Stimulated activated effector memory CD8-positive, alpha-beta T cell treated with anti-CD3 and anti-CD28 coated beads, Interleukin-12 subunit alpha, Interleukin-12 subunit beta, amount 100 ng/mL, for 72 hours (primary cell): ENCODE data around the gene SERPINB6.
A peak's percentile ranks its signal among the peaks of the same experiment; 100 is the strongest.
"Not testable (repeated sequence)": the region's sequence is repeated elsewhere in the genome, so short reads cannot be mapped to it uniquely, and the experiment has no call there.

Experiments
- ATAC-seq: fragments of 150-1000 bp; cut with Tn5 transposase; 2 replicates; pipeline ENCODE4 v1.10.0; 2021
- DNase-seq, 2 donors: peaks; one replicate each; pipeline ENCODE4 v3.0.0; 2021 to 2022; ENCODE audit warnings: low spot score in 2 of 2
- H3K27ac Mint-ChIP-seq: one replicate; pipeline ENCODE4 v1.8.0; 2022; ENCODE audit warnings: mild to moderate bottlenecking, mixed read lengths
- H3K36me3 Mint-ChIP-seq: one replicate; pipeline ENCODE4 v1.8.0; 2022; ENCODE audit warnings: mild to moderate bottlenecking, mixed read lengths
- H3K4me1 Mint-ChIP-seq: one replicate; pipeline ENCODE4 v1.8.0; 2022; ENCODE audit warnings: mixed read lengths
- H3K4me3 Mint-ChIP-seq: one replicate; pipeline ENCODE4 v1.8.0; 2022; ENCODE audit warnings: mild to moderate bottlenecking, mixed read lengths
- H3K9me3 Mint-ChIP-seq: one replicate; pipeline ENCODE4 v1.8.0; 2022; ENCODE audit warnings: mixed read lengths

SERPINB6 gene

DNA sequence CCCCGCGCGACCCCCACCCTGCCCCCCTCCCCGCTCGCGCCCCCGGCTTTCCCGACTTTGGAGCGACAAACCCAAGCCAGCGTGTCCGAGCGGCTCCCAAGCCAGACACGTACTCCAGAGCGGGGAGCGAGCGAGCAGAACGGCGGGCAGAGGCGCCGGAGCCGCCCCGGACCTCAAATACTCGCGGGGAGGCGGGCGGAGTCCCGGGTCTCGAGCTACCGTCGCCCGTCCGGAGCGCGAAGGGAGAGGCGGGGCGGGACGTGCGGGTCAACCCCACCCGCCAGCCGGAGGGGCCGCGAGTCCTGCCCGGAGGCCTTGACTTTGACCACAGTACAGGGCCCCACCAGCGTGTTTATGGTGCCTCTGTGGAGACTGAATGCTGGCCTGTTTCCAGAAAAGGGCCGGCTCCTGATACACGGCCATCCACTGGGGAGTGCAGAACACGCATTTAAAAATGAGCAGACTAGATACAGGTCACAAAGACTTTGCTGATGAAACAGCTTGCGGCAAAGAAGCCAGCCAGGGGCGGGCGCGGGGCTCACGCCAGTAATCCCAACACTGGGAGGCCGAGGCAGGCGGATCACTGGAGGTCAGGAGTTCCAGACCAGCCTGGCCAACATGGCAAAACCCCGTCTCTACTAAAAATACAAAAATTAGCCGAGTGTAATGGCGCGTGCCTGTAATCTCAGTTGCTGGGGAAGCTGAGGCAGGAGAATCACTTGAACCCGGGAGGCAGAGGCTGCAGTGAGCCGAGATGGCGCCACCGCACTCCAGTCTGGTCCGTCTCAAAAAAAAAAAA is at the start of gene SERPINB6:
Gene SERPINB6 (minus strand): TSS at position 148 of the 799 bp plus-strand sequence. CDS start 12,235 bp downstream, outside the sequence.
- DNase-seq (peak; percentile 31 to 81), ATAC-seq (peak; percentile 70)
- Mint-ChIP-seq H3K36me3 (peaks cover 15% of the 10 kb centered on the region), H3K4me1 (peaks cover 37% of the 10 kb centered on the region), H3K27ac (peak within 1 kb of the TSS; percentile 91), H3K9me3 (no peaks in the 10 kb centered on the region), H3K4me3 (peak within 1 kb of the TSS; percentile 77)

DNA sequence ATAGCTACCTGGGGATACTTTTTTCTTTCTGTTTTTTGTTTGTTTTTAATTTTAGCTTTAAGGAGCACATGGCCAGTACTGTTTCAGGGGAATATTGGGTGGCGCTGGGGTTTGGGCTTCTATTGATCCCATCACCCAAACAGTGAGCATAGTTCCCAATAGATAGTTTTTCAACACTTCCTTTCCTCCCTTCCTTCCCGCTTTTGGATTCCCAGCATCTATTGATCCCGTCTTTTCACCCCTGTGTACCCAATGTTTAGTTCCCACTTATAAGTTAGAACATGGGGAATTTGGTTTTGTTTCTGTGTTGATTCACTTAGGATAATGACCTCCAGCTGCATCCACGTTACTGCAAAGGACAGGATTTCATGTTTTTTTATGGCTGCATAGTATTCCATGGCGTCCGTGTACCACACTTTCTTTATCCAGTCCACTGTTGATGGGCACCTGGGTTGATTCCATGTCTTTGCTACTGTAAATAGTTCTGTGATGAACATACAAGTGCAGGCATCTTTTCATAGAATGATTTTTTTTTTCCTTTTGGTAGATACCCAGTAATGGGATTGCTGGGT is 48.5 kb upstream of the SERPINB6 start:
- Mint-ChIP-seq H3K4me1 (peaks cover 38% of the 10 kb centered on the region), H3K4me3 (no peak overlapping the region), H3K9me3 (peaks cover 4% of the 10 kb centered on the region), H3K27ac (peak overlapping the region; percentile 67), H3K36me3 (peaks cover 63% of the 10 kb centered on the region)
- DNase-seq, result no peak
- no peak for ATAC-seq

DNA sequence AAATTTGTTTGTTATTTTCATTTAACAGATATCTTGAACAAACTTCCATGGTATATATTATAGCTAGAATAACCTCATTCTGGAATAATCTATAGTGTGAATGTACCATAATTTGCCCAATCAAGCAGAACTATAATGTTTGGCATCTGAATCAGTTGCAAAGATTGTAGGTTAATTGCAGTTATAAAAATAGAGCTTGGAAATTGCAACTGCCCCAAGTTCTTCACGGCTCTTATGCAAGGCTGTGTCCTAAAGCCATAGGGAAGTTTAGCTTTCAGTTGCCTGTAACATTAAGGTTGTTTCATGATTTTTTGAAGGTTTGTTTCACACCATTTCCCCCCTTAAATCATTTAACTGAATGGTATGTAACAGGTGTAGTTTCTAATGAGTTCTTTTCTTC is 47.7 kb upstream of the SERPINB6 start:
- no peak overlapping the region for H3K4me3 Mint-ChIP-seq
- peaks cover 35% of the 10 kb centered on the region for H3K4me1 Mint-ChIP-seq
- H3K9me3 Mint-ChIP-seq, result peaks cover 4% of the 10 kb centered on the region
- DNase-seq (no peak), ATAC-seq (no peak)
- H3K36me3 Mint-ChIP-seq, result peaks cover 70% of the 10 kb centered on the region
- peak overlapping the region; percentile 67 for H3K27ac Mint-ChIP-seq

DNA sequence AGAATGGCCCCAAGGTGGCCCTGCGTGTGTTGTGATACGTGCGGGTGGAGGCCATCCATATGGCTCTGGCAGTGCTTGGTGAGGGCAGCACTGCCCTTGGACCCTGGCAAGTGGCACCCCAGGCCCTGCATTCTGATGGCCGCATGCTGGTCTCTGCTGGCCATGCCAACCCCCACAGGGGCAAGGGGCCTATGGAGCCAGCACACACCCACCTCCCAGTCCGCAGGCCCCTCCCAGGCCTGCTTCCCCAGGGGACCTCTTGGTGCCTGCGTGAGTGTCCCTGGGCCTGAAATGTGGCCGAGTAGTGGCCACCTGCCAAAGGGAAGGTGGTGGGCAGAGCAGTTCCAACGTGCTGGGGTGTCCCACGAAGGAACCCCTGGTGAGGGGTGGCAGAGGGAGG is 45.9 kb upstream of the SERPINB6 start:
- ATAC-seq (no peak), DNase-seq (no peak)
- Mint-ChIP-seq H3K36me3 (peaks cover 61% of the 10 kb centered on the region), H3K4me3 (no peak overlapping the region), H3K27ac (no peak overlapping the region), H3K9me3 (peaks cover 4% of the 10 kb centered on the region), H3K4me1 (peaks cover 29% of the 10 kb centered on the region)

DNA sequence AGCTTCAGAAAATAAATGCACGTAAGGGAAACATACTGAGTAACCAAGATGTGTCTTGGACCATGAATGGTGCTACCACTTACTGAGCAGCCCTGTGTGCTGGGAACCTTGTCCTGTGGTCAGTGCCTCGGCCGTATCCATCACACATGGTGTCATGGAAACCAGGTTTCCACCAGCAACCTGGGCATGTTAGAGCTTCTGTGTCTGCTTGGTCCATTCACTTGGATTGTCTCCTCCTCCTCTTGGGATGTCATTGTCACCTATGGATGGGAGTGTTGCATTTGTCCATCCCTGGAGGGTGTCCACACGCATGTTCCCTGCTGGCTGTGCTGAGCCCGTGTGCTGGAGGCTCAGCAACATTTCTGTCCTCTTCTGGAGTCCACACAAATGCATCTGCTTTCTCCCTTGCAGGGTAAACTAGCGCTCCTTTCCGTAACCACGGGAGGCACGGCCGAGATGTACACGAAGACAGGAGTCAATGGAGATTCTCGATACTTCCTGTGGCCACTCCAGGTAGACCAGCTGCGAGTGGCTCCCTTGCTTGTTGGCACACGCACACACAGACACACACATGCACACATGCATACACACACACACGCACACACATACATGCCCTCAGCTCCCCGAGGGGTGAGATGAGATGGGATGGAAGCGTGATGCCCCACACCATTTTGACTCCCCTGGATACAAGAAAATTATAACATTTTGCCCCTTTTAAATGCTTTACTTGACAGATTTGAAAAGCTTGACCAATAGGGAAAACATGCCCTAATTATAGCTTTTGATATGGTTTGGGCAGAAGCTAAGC is 45.3 kb upstream of the SERPINB6 start:
- ATAC-seq (no peak), DNase-seq (no peak)
- H3K4me3 Mint-ChIP-seq, result no peak overlapping the region
- H3K4me1 Mint-ChIP-seq, result peaks cover 29% of the 10 kb centered on the region
- no peak overlapping the region for H3K27ac Mint-ChIP-seq
- H3K9me3 Mint-ChIP-seq, result peaks cover 4% of the 10 kb centered on the region
- H3K36me3 Mint-ChIP-seq, result peaks cover 58% of the 10 kb centered on the region

DNA sequence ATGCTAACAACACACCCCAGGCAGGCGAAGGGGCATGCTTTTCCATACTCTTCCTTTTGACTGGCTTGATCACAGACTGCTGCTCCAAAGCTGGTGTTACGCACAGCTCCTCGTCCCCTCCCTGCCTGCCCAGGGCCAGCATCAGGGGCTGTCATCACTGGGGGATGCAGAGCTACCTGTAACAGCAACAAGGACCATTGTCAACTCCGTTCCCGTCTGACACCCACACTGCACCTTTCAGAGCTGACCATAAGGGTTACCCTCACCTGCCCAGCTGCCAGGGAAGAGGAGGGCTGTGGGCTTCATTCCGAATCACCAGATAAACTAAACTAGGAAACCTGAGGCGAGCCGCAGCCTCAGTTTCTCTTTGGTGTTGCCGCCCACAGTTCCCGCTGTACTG is 43.8 kb upstream of the SERPINB6 start:
- peaks cover 25% of the 10 kb centered on the region for H3K4me1 Mint-ChIP-seq
- H3K9me3 Mint-ChIP-seq, result peaks cover 7% of the 10 kb centered on the region
- no peak overlapping the region for H3K27ac Mint-ChIP-seq
- H3K4me3 Mint-ChIP-seq, result no peak overlapping the region
- DNase-seq, result no peak
- H3K36me3 Mint-ChIP-seq, result peaks cover 58% of the 10 kb centered on the region
- ATAC-seq, result no peak

DNA sequence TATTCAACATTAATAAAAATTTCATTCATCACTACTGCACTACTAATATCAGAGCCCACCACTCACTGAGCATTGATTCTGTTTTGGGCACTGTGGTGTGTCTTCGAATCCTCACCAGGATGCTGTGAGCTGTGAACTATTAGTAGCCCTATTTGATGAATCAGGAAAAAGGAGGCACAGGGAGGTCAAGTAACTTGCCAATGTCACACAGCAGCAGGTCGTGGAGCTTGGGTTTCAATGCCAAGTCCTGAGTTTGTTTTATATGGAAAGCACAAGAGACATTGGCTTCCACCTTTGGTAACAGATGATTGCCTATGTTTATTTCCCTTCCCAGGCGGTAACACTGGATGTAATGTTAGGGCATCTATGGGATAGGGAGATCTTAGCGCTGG is 43.3 kb upstream of the SERPINB6 start:
- no peak overlapping the region for H3K27ac Mint-ChIP-seq
- no peak overlapping the region for H3K4me3 Mint-ChIP-seq
- H3K36me3 Mint-ChIP-seq, result peaks cover 58% of the 10 kb centered on the region

DNA sequence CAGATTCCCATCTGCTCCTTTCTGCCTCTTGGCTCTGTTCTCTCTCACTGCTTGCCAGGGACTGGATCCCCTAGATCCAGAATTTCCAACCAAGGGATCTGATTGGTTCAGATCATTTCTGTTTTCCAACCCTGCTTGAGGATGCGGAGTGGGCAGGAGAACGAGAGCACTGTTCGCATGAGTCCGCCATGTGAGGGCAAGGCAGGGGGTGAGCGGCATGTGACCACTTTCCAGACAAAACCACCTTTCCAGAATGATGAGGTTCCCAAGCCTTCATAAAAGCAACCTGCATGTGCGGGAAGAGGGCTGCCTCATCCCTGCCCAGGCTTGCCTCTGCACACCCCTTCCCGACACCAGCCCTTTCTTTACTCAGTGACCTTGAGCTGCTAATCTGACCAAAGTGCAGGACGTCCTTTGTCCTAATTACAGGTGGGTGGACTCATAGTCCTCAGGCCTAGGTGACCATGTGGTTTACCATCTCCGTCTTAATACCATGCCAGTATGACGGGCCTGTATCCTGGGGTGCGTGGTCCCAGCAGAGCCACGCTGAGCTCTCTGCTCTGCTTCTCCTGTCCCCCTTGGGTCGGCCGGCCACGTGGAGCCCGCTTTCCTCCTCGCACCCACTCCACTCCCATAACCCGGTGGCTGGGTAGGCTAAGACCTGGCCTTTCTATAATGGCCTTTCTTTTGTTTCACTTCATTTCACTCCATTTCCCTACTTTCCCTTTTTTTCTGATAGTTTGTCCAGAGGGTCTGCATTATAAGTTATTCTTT is 42.7 kb upstream of the SERPINB6 start:
- peaks cover 7% of the 10 kb centered on the region for H3K9me3 Mint-ChIP-seq
- no peak overlapping the region for H3K27ac Mint-ChIP-seq
- H3K4me1 Mint-ChIP-seq, result peaks cover 14% of the 10 kb centered on the region
- no peak overlapping the region for H3K4me3 Mint-ChIP-seq
- DNase-seq, result no peak
- no peak for ATAC-seq
- H3K36me3 Mint-ChIP-seq, result peaks cover 58% of the 10 kb centered on the region

More for the DNA sequence above, 43.3 kb upstream of the SERPINB6 start:
- no peak for ATAC-seq
- H3K4me1 Mint-ChIP-seq, result peaks cover 20% of the 10 kb centered on the region
- H3K9me3 Mint-ChIP-seq, result peaks cover 7% of the 10 kb centered on the region
- no peak for DNase-seq

DNA sequence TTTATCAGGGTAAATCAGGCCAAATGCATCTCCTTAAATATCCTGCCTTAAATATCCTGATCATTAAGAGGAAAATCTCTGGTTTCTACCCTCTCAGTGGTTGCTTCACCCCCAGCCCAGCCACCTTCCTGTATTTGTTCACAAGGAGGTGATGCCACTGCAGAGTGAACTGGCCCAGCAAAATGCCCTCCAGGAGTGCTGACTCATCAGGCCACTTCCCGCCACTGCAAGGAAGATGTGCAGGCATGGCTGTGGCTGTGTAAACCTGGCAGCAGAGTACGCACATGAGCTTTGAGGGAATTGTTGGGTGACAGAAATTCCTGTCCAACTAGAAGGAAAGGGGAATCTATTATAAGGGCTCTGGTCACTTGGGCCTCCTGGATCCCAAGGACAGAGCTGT is 42.1 kb upstream of the SERPINB6 start:
- Mint-ChIP-seq H3K27ac (no peak overlapping the region), H3K4me1 (peaks cover 14% of the 10 kb centered on the region), H3K9me3 (peaks cover 7% of the 10 kb centered on the region), H3K4me3 (no peak overlapping the region), H3K36me3 (peaks cover 64% of the 10 kb centered on the region)
- peak; percentile 55 for ATAC-seq
- no peak for DNase-seq

DNA sequence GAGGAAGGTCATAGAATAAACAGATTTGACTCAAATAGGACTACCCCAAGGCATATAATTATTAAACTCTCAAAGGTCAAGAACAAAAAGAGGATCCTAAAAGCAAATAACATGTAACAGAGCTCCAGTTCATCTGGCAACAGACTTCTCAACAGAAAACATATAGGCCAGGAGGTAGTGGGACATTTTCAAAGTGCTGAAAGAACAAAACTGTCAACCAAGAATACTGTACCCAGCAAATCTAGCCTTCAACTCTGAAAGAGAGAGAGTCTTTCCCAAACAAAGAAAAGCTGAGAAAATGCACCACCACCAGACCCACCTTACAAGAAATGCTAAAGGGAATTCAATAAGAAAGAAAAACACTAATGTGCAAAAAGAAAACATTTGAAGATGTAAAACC is 40.2 kb upstream of the SERPINB6 start:
- Mint-ChIP-seq H3K27ac (no peak overlapping the region), H3K4me1 (peaks cover 14% of the 10 kb centered on the region), H3K9me3 (peaks cover 7% of the 10 kb centered on the region), H3K36me3 (peaks cover 71% of the 10 kb centered on the region), H3K4me3 (no peak overlapping the region)
- ATAC-seq (no peak), DNase-seq (no peak)

DNA sequence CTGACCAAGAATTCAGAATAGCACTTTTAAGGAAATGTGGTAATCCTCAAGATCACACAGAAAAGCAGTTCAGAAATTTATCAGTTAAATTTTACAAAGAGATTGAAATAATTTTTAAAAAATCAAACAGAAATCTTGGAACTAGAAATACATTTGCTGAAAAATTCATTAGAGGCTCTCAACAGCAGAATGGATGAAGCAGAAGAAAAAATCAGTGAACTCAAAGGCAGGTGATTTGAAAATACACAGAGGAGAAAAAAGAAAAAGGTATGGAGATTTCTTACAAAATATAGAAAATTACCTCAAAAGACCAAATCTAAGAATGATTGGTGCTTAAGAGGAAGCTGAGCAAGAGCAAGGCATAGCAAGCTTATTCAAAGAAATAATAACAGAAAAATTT is 39.8 kb upstream of the SERPINB6 start:
- peaks cover 72% of the 10 kb centered on the region for H3K36me3 Mint-ChIP-seq
- H3K4me3 Mint-ChIP-seq, result no peak overlapping the region
- H3K27ac Mint-ChIP-seq, result no peak overlapping the region
- ATAC-seq, result no peak
- no peak for DNase-seq
- peaks cover 7% of the 10 kb centered on the region for H3K9me3 Mint-ChIP-seq
- peaks cover 14% of the 10 kb centered on the region for H3K4me1 Mint-ChIP-seq

DNA sequence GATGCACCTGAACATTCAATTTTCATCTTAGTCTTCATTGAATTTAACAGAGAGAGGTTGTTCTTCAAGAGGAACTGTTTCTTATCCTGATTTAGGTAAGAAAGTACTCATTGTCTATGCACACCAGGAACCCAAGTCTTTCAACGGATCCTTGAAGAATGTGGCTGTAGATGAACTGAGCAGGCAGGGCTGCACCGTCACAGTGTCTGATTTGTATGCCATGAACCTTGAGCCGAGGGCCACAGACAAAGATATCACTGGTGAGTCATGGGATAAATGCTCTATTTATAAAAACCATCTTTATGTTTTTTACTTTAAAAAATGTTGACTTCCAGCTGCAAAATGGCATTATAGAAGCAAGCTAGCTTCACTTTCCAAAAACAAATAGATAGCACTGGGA is 38.6 kb upstream of the SERPINB6 start:
- H3K9me3 Mint-ChIP-seq, result peaks cover 7% of the 10 kb centered on the region
- DNase-seq (no peak), ATAC-seq (no peak)
- H3K27ac Mint-ChIP-seq, result no peak overlapping the region
- peaks cover 84% of the 10 kb centered on the region for H3K36me3 Mint-ChIP-seq
- no peak overlapping the region for H3K4me3 Mint-ChIP-seq
- peaks cover 14% of the 10 kb centered on the region for H3K4me1 Mint-ChIP-seq

DNA sequence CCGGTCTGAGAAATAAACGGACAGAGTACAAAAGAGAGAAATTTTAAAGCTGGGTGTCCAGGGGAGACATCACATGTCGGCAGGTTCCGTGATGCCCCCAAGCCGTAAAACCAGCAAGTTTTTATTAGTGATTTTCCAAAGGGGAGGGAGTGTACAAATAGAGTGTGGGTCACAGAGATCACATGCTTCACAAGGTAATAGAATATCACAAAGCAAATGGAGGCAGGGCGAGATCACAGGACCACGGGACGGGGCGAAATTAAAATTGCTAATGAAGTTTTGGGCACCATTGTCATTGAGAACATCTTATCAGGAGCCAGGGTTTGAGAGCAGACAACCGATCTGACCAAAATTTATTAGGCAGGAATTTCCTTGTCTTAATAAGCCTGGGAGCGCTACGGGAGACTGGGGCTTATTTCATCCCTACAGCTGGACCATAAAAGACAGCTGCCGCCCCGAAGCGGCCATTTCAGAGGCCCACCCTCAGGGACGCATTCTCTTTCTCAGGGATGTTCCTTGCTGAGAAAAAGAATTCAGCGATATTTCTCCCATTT is 37.4 kb upstream of the SERPINB6 start:
- not testable (repeated sequence) for H3K4me3 Mint-ChIP-seq, ATAC-seq, H3K4me1 Mint-ChIP-seq, DNase-seq, H3K27ac Mint-ChIP-seq, H3K9me3 Mint-ChIP-seq
- H3K36me3 Mint-ChIP-seq, result peaks cover 83% of the 10 kb centered on the region

DNA sequence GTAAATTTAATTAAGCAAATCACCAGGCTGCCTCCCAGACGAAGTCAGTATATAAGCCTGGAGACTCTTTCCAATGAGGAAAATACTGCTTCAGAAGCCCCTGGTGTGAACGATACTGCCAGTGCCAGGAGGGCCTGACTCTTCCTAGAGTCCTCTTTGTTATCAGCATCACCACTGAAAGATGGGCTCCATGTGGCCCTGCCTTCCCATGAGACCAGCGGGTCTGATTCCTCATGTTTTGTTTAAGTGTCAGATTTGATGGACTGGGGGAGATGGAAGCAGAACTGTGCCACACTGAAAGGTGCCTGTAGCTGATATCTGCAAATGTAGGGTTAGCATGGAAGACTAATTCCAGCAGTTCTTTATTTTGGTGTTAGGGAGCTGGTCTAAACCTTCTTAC is 36.2 kb upstream of the SERPINB6 start:
- Mint-ChIP-seq H3K36me3 (peaks cover 79% of the 10 kb centered on the region), H3K4me3 (no peak overlapping the region), H3K4me1 (peaks cover 7% of the 10 kb centered on the region), H3K27ac (no peak overlapping the region), H3K9me3 (peaks cover 7% of the 10 kb centered on the region)
- ATAC-seq, result no peak
- DNase-seq, result no peak

DNA sequence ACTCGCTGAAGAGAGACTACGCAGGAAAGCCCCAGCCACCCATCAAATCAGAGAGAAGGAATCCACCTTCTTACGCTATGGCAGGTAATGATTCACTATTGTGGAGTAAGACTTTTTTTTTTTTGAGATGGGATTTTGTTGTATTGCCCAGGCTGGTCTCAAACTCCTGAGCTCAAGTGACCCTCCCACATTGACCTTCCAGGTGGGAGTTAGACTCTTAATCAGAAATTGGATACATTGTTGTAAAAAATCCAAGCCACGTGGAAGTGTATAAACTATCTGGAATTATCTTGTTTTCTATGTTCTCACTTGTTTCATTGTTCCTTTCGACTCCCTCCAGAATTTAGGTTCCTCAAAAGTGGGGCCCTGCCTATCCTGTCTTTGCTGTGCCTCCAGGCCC is 35.1 kb upstream of the SERPINB6 start:
- Mint-ChIP-seq H3K27ac (peak overlapping the region; percentile 5), H3K4me3 (no peak overlapping the region), H3K36me3 (peaks cover 83% of the 10 kb centered on the region), H3K9me3 (peaks cover 7% of the 10 kb centered on the region), H3K4me1 (peaks cover 17% of the 10 kb centered on the region)
- no peak for ATAC-seq
- DNase-seq, result no peak
